Chondrocyte (in vitro differentiated cells): ENCODE data around the gene WNT10A. TPM values are rescaled to one million over a fixed set of nuclear protein-coding genes. Genes with fewer than 3 reads are reported as not detected.

Experiments used
- DNase-seq: peaks from one replicate; pipeline ENCODE4 v3.0.0; 2021; ENCODE audit warnings: mixed read lengths, low spot score
- H3K27ac Mint-ChIP-seq: one replicate; pipeline ENCODE4 v1.8.0; 2021; ENCODE audit warnings: mild to moderate bottlenecking, moderate library complexity, mixed read lengths; ENCODE audit not compliant: unreplicated experiment
- H3K27me3 Mint-ChIP-seq: 2 replicates; pipeline ENCODE4 v1.8.0; 2021; ENCODE audit warnings: low read depth, mixed read lengths
- H3K36me3 Mint-ChIP-seq: 2 replicates; pipeline ENCODE4 v1.8.0; 2021; ENCODE audit warnings: low read depth, mixed read lengths
- H3K4me1 Mint-ChIP-seq: 2 replicates; pipeline ENCODE4 v1.8.0; 2021; ENCODE audit warnings: low read depth, mild to moderate bottlenecking, mixed read lengths
- H3K4me3 Mint-ChIP-seq: one replicate; pipeline ENCODE4 v1.8.0; 2021; ENCODE audit warnings: mild to moderate bottlenecking, moderate library complexity, mixed read lengths; ENCODE audit not compliant: unreplicated experiment
- H3K9me3 Mint-ChIP-seq: 2 replicates; pipeline ENCODE4 v1.8.0; 2021; ENCODE audit warnings: low read depth, mixed read lengths
- CTCF ChIP-seq: fragments of 200-600 bp; sonication (generic); IDR thresholded peaks from 2 replicates; pipeline ENCODE4 v1.5.0; 2021; ENCODE audit warnings: antibody characterized with exemption, mild to moderate bottlenecking, moderate library complexity
- total RNA-seq: library from RNA; stranded (reverse); gene quantifications from 3 replicates; pipeline ENCODE4 v1.2.1, GENCODE V29; 2021

WNT10A gene
- total RNA-seq, 1 donor from 2014 or later: not detected

GRCh38 chr2:218861645-218862318 lies 18.9 kb upstream of the WNT10A start:
- DNase-seq: peak; percentile 50
- peaks cover 24% of the 10 kb centered on the region for H3K4me1 Mint-ChIP-seq
- H3K27ac Mint-ChIP-seq: no peak overlapping the region
- TF ChIP-seq CTCF: no peak
- H3K27me3 Mint-ChIP-seq: peaks cover 55% of the 10 kb centered on the region
- H3K9me3 Mint-ChIP-seq: no peaks in the 10 kb centered on the region
- peaks cover 1% of the 10 kb centered on the region for H3K36me3 Mint-ChIP-seq
- H3K4me3 Mint-ChIP-seq: no peak overlapping the region

GRCh38 chr2:218863021-218863520 lies 17.6 kb upstream of the WNT10A start:
- Mint-ChIP-seq H3K27me3 (peaks cover 63% of the 10 kb centered on the region), H3K4me1 (peaks cover 17% of the 10 kb centered on the region), H3K4me3 (no peak overlapping the region), H3K9me3 (no peaks in the 10 kb centered on the region), H3K36me3 (peaks cover 1% of the 10 kb centered on the region), H3K27ac (no peak overlapping the region)
- no peak for TF ChIP-seq CTCF
- peak; percentile 34 for DNase-seq

DNA sequence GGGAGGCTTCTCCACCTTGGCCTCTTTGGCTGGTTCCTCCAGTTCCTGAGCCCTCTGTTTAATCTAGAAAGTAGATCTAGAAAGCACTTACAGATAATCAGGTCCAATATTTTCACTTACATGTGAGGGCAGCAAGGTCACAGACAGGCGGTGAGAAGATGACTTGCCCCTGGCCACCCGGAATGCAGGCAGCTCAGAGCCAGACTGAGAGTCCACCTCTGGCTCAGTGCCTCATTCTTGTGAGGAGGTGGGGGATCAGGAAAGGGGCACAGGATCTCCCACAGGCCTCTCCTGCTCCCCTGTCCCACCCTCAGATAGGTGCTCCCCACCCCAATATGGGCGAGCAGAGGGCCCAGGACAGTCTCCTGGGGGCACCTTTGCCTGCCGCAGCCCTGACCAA lies 15.3 kb upstream of the WNT10A start:
- DNase-seq: peak; percentile 43
- no peaks in the 10 kb centered on the region for H3K9me3 Mint-ChIP-seq
- peaks cover 6% of the 10 kb centered on the region for H3K4me1 Mint-ChIP-seq
- H3K27ac Mint-ChIP-seq: no peak overlapping the region
- no peak for TF ChIP-seq CTCF
- no peak overlapping the region for H3K4me3 Mint-ChIP-seq
- H3K27me3 Mint-ChIP-seq: peaks cover 69% of the 10 kb centered on the region
- peaks cover 1% of the 10 kb centered on the region for H3K36me3 Mint-ChIP-seq

DNA sequence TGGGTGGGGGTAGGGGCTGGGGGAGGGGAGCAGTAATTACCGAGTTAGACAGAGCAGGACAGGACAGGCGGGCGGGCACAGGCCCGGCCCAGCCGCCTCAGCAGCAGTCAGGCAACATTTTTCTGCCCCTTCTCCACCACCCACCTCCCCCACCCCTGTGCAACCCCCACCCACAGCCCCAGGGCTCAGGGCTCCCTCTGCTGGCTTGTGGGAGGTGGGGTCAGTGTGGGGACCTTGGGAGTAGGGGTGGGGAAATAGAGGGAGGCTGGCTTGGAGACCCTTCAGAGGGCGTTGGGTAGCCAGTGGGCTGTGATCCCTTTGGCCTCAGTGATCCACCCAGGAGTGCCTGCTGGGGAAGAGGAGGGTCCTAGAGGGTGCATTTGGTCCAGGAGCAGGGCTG lies 14.7 kb upstream of the WNT10A start:
- Mint-ChIP-seq H3K4me3 (no peak overlapping the region), H3K27me3 (peaks cover 67% of the 10 kb centered on the region), H3K4me1 (peaks cover 1% of the 10 kb centered on the region), H3K36me3 (peaks cover 1% of the 10 kb centered on the region), H3K9me3 (no peaks in the 10 kb centered on the region), H3K27ac (no peak overlapping the region)
- TF ChIP-seq CTCF: no peak
- DNase-seq: peak; percentile 21

GRCh38 chr2:218867900-218868299 lies 12.8 kb upstream of the WNT10A start:
- Mint-ChIP-seq H3K27ac (no peak overlapping the region), H3K4me1 (peaks cover under 1% of the 10 kb centered on the region), H3K27me3 (peaks cover 66% of the 10 kb centered on the region), H3K4me3 (no peak overlapping the region), H3K36me3 (no peaks in the 10 kb centered on the region), H3K9me3 (no peaks in the 10 kb centered on the region)
- no peak for TF ChIP-seq CTCF
- DNase-seq: peak; percentile 10
